BE2C (cell line): ENCODE data around the gene CYP1A1. TPM values are rescaled to one million over a fixed set of nuclear protein-coding genes. Genes with fewer than 3 reads are reported as not detected.

Experiments
- DNase-seq: peaks from one replicate; pipeline ENCODE4 v3.0.0-alpha.2; 2020
- H3K27me3 ChIP-seq: fragments of 250-450 bp; sonication (Bioruptor Pico); 2 replicates; pipeline ENCODE4 v1.5.1; 2020; ENCODE audit warnings: mild to moderate bottlenecking
- H3K36me3 ChIP-seq: fragments of 250-450 bp; sonication (Bioruptor Pico); 2 replicates; pipeline ENCODE4 v1.5.1; 2020; ENCODE audit warnings: mild to moderate bottlenecking
- H3K4me1 ChIP-seq: fragments of 250-450 bp; sonication (Bioruptor Pico); 2 replicates; pipeline ENCODE4 v1.5.1; 2020
- H3K4me3 ChIP-seq: 2 replicates; pipeline ENCODE4 v1.5.1; 2011; ENCODE audit warnings: low read depth, low read length
- H3K9me3 ChIP-seq: fragments of 250-450 bp; sonication (Bioruptor Pico); 2 replicates; pipeline ENCODE4 v1.5.1; 2020
- polyA plus RNA-seq: library from polyadenylated mRNA; unstranded; fragments of >200 nt; gene quantifications from one replicate; pipeline ENCODE4 v1.2.1, GENCODE V29; 2012; ENCODE audit warnings: low read depth, missing spikeins; ENCODE audit not compliant: insufficient read length, insufficient read depth
- TF ChIP-seq, protein P1 (sequence below): IDR thresholded peaks from 2 replicates; pipeline ENCODE4 v1.5.1; 2012; ENCODE audit warnings: mild to moderate bottlenecking, low read depth, low read length

CYP1A1 gene, protein sequence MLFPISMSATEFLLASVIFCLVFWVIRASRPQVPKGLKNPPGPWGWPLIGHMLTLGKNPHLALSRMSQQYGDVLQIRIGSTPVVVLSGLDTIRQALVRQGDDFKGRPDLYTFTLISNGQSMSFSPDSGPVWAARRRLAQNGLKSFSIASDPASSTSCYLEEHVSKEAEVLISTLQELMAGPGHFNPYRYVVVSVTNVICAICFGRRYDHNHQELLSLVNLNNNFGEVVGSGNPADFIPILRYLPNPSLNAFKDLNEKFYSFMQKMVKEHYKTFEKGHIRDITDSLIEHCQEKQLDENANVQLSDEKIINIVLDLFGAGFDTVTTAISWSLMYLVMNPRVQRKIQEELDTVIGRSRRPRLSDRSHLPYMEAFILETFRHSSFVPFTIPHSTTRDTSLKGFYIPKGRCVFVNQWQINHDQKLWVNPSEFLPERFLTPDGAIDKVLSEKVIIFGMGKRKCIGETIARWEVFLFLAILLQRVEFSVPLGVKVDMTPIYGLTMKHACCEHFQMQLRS
- polyA plus RNA-seq = 4.4 TPM

DNA sequence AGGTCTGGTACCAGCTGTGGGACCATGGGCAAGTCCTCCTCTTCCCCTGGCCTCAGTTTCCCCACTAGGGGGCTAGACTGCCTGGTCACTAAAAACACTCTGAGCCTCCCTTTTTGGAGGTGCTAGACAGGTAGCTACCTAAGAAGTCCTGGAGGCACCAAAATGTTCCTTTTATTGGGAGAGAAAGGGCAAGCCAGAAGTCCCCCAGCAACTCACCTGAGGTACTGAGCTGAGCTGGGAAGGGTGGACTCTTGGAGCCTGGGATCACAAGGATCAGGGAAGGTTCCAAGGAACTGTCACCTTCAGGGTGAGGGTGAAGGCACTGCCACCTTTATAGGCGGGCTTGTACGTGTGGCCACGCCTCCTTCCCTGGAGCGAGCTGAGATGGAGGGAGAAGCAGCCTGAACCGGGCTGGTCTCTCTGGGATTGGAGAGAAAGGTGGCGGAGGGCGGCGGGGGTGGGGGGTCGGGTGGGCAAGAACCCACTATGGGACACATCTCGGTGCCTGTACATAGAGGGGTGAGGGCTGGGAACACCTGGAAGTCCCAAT lies at the start of gene CYP1A1:
TSS of gene CYP1A1 (minus strand) at position 304 of the 550 bp plus-strand sequence. CDS start 2,431 bp downstream, outside the sequence.
- Histone ChIP-seq H3K4me1 (no peaks in the 10 kb centered on the region), H3K27me3 (peaks cover 21% of the 10 kb centered on the region), H3K9me3 (no peaks in the 10 kb centered on the region), H3K4me3 (peak within 1 kb of the TSS; percentile 56), H3K36me3 (no peaks in the 10 kb centered on the region)
- DNase-seq = no peak
- TF ChIP-seq, protein P1, sequence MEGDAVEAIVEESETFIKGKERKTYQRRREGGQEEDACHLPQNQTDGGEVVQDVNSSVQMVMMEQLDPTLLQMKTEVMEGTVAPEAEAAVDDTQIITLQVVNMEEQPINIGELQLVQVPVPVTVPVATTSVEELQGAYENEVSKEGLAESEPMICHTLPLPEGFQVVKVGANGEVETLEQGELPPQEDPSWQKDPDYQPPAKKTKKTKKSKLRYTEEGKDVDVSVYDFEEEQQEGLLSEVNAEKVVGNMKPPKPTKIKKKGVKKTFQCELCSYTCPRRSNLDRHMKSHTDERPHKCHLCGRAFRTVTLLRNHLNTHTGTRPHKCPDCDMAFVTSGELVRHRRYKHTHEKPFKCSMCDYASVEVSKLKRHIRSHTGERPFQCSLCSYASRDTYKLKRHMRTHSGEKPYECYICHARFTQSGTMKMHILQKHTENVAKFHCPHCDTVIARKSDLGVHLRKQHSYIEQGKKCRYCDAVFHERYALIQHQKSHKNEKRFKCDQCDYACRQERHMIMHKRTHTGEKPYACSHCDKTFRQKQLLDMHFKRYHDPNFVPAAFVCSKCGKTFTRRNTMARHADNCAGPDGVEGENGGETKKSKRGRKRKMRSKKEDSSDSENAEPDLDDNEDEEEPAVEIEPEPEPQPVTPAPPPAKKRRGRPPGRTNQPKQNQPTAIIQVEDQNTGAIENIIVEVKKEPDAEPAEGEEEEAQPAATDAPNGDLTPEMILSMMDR = no peak

DNA sequence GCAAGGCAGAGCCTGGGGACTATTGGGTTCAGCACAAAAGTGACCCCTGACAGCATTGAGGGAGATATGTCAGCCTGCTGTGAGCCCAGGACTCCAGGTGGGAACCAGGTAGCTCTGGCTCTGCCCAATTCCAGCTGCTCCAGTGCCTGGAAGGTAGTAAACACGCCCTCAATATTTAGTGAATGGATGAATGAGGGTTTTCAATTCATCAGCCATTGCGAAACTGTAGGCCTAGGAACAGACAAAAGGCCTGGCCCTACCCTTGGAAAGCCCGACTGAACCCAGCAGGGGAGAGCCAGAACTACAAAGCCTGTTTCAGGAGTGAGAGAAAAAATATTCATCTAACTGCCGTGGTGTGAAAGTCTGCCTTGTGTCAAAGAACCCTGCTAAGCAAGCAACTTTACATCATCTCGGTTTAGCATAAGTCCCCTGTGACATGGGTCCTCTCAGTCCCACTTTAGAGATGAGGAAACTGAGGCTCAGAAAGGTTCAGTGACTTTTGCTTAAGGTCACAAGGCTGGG lies 48.5 kb upstream of the CYP1A1 start:
- Histone ChIP-seq H3K36me3 (no peaks in the 10 kb centered on the region), H3K4me1 (peaks cover 14% of the 10 kb centered on the region), H3K27me3 (no peaks in the 10 kb centered on the region), H3K4me3 (no peak overlapping the region), H3K9me3 (no peaks in the 10 kb centered on the region)
- TF ChIP-seq, protein P1 = no peak
- no peak for DNase-seq

DNA sequence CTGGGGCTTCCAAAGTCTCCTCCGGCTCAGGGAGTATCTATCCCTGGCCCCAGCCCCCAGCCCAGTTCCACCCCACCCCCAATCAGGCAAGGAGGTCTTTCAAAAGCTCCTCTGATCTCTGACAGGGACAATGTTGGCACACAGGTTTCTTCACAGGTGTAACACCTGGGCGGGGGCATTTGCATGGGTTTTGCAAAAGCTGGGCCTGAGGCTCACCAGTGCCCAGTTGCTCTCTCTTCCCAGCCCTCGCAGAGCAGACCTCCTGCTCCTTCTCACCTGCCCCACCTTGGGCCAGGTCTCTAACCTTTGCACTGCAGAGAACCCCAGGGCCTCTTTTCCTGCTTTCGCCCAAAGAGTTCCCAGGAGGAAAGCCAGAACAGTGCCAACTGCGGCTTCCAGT lies 48.0 kb upstream of the CYP1A1 start:
- H3K36me3 ChIP-seq = no peaks in the 10 kb centered on the region
- peaks cover 14% of the 10 kb centered on the region for H3K4me1 ChIP-seq
- no peaks in the 10 kb centered on the region for H3K27me3 ChIP-seq
- TF ChIP-seq, protein P1 = no peak
- no peaks in the 10 kb centered on the region for H3K9me3 ChIP-seq
- DNase-seq = no peak
- no peak overlapping the region for H3K4me3 ChIP-seq

DNA sequence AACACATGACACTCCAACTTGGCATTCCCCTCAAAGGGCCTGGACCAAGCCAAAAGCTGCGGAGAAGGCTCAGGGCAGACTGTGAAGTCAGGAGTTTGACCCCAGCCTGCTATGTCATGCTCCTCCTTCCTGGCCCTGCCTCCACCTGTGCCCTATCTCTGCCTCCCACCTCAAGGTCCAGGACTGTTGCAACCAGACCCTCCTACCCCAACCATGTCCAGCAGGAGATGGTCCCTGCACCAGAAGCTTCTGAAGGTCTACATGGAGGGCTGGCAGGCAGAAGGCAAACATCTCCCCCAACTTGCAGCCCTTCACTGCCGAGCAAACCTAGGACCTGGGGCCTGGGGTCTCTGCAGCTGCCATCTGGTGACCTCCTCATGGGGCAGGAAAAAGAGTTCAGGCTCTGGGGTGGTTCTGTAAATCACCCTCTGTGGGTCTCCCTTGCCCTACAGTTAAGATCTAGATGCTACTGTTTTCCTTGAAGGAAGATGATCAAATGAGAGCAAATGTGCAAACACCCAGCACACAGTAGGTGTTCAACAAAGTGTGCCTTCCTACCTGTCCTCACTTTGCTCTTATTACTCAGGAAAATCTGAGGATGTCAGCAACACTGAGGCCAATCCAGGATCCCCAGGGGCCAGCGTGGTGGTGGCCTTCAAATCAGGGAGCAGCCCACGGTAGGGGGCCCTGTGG lies 45.0 kb upstream of the CYP1A1 start:
- TF ChIP-seq, protein P1 = no peak
- H3K27me3 ChIP-seq = no peaks in the 10 kb centered on the region
- no peaks in the 10 kb centered on the region for H3K9me3 ChIP-seq
- DNase-seq = no peak
- no peaks in the 10 kb centered on the region for H3K4me1 ChIP-seq
- no peak overlapping the region for H3K4me3 ChIP-seq
- H3K36me3 ChIP-seq = no peaks in the 10 kb centered on the region

DNA sequence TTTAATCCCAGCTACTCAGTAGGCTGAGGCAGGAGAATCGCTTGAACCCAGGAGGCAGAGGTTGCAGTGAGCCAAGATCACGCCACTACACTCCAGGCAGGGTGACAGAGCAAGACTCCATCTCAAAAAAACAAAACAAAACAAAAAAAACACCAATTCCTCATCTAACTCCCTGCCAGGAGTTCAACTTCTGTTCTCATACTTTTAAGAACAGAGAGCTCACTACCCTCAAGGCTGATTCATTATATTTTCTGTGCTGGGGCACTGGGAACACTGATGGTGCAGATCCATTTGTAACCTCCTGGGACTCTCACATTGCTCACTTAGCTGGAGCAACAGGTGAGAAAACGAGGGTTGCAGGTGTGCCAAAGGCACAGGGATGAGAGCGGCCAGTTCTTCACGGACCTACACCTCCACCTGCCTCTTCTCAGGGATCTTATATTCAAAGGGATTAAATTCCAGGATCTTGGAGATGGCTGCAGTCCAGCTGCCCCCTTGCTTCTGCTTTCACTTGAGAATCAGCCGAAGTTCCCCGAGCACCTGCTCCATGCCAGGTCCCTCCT lies 44.2 kb upstream of the CYP1A1 start:
- H3K9me3 ChIP-seq = no peaks in the 10 kb centered on the region
- no peaks in the 10 kb centered on the region for H3K36me3 ChIP-seq
- no peak for DNase-seq
- TF ChIP-seq, protein P1 = no peak
- H3K27me3 ChIP-seq = no peaks in the 10 kb centered on the region
- H3K4me3 ChIP-seq = no peak overlapping the region
- no peaks in the 10 kb centered on the region for H3K4me1 ChIP-seq
